Trophoblast cell (in vitro differentiated cells and primary cell): Measurements from ENCODE around the gene ABT1.

ENCODE experiments used
- DNase-seq, 2 donors: peaks; one replicate each; pipeline ENCODE4 v3.0.0-alpha.2; 2016
- H2AFZ ChIP-seq: 2 replicates; pipeline ENCODE4 v1.6.1; 2013; ENCODE audit warnings: low read length, moderate library complexity, mild to moderate bottlenecking; ENCODE audit not compliant: insufficient read depth, poor library complexity
- H2AK5ac ChIP-seq: 2 replicates; pipeline ENCODE4 v1.6.1; 2013; ENCODE audit warnings: mild to moderate bottlenecking, low read length
- H2BK120ac ChIP-seq: 2 replicates; pipeline ENCODE4 v1.6.1; 2013; ENCODE audit warnings: low read length, mild to moderate bottlenecking, moderate library complexity; ENCODE audit not compliant: insufficient read depth, poor library complexity
- H2BK12ac ChIP-seq: 2 replicates; pipeline ENCODE4 v1.6.1; 2013; ENCODE audit warnings: mild to moderate bottlenecking, low read length, moderate library complexity
- H2BK5ac ChIP-seq: 2 replicates; pipeline ENCODE4 v1.6.1; 2013; ENCODE audit warnings: low read length, low read depth, moderate library complexity, mild to moderate bottlenecking; ENCODE audit not compliant: poor library complexity
- H3K14ac ChIP-seq: 2 replicates; pipeline ENCODE4 v1.6.1; 2013; ENCODE audit warnings: mild to moderate bottlenecking, low read length
- H3K18ac ChIP-seq: 2 replicates; pipeline ENCODE4 v1.6.1; 2013; ENCODE audit warnings: mild to moderate bottlenecking, low read length
- H3K23ac ChIP-seq: 2 replicates; pipeline ENCODE4 v1.6.1; 2013; ENCODE audit warnings: low read length
- H3K27ac ChIP-seq: 2 replicates; pipeline ENCODE4 v1.5.1; 2013; ENCODE audit warnings: low read depth, mild to moderate bottlenecking, inconsistent platforms, low read length, moderate library complexity
- H3K27me3 ChIP-seq: 2 replicates; pipeline ENCODE4 v1.6.1; 2013; ENCODE audit warnings: inconsistent platforms, mild to moderate bottlenecking, low read length, moderate library complexity; ENCODE audit not compliant: insufficient read depth
- H3K36me3 ChIP-seq, 2 experiments: 1 replicate in 1 of 2; 2 replicates in 1 of 2; pipeline ENCODE4 v1.6.1; 2013; ENCODE audit warnings: low read length in 2 of 2, mild to moderate bottlenecking in 2 of 2, moderate library complexity in 1 of 2; ENCODE audit not compliant: insufficient read depth in 2 of 2, control insufficient read depth in 1 of 2
- H3K4ac ChIP-seq: 2 replicates; pipeline ENCODE4 v1.6.1; 2013; ENCODE audit warnings: low read depth, mild to moderate bottlenecking, low read length, moderate library complexity
- H3K4me1 ChIP-seq, 2 experiments: 1 replicate in 1 of 2; 2 replicates in 1 of 2; pipeline ENCODE4 v1.6.1; 2013; ENCODE audit warnings: low read length in 2 of 2, mild to moderate bottlenecking in 2 of 2, moderate library complexity in 1 of 2; ENCODE audit not compliant: insufficient read depth in 2 of 2, control insufficient read depth in 1 of 2
- H3K4me2 ChIP-seq: 2 replicates; pipeline ENCODE4 v1.6.1; 2013; ENCODE audit warnings: inconsistent platforms, mild to moderate bottlenecking, low read length, moderate library complexity
- H3K4me3 ChIP-seq: 2 replicates; pipeline ENCODE4 v1.5.1; 2013; ENCODE audit warnings: mild to moderate bottlenecking, low read depth, low read length, inconsistent platforms
- H3K79me1 ChIP-seq: one replicate; pipeline ENCODE4 v1.6.1; 2013; ENCODE audit warnings: low read length
- H3K79me2 ChIP-seq: 2 replicates; pipeline ENCODE4 v1.6.1; 2013; ENCODE audit warnings: low read length, mild to moderate bottlenecking; ENCODE audit not compliant: control insufficient read depth, insufficient read depth, poor library complexity
- H3K9ac ChIP-seq: 2 replicates; pipeline ENCODE4 v1.6.1; 2013; ENCODE audit warnings: mild to moderate bottlenecking, low read length
- H3K9me3 ChIP-seq: 2 replicates; pipeline ENCODE4 v1.6.1; 2013; ENCODE audit warnings: low read depth, mild to moderate bottlenecking, control low read depth, inconsistent platforms, low read length; ENCODE audit not compliant: insufficient read depth
- H4K12ac ChIP-seq: 2 replicates; pipeline ENCODE4 v1.6.1; 2013; ENCODE audit warnings: low read depth, mild to moderate bottlenecking, low read length, moderate library complexity
- H4K8ac ChIP-seq: 2 replicates; pipeline ENCODE4 v1.6.1; 2013; ENCODE audit warnings: low read depth, mild to moderate bottlenecking, low read length, moderate library complexity
- H4K91ac ChIP-seq: one replicate; pipeline ENCODE4 v1.6.1; 2013; ENCODE audit warnings: low read depth, mild to moderate bottlenecking, low read length, moderate library complexity
- WGBS: extraction: QIAGEN DNeasy Blood & Tissue Kit; methylation state at CpG from one replicate; pipeline ENCODE4 v1.1.7; 2013; ENCODE audit warnings: missing lambda C conversion rate; ENCODE audit not compliant: insufficient read length, insufficient coverage; ENCODE audit errors: extremely low coverage; 5-methylcytosine and 5-hydroxymethylcytosine counted together

Gene ABT1

DNA sequence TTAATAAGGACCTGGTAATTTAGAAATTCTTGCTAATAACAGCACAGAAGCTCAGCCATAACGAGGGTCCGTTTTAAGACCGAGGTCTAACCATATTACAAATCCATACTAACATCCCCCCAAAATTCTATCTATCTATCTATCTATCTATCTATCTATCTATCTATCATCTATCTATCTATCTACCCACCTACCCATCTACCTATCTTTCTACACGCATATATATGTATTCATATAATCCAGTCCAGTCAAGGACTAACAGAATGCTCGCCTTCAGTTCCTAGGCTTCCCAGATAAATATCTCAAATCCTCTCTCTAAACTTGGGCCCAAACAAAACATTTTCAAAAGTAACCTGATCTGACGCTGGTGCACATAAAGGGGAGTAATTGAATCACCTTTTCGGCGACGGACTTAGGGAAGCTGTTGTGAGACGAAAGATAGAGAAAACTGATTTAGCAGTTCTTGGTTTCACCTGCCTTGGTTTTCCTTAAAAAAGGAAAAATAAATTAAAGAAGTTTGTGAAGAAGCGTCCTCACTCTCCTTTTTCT is 44.0 kb upstream of the ABT1 start:
- H3K36me3 ChIP-seq: no peaks in the 10 kb centered on the region
- H3K4me1 ChIP-seq: no peaks in the 10 kb centered on the region
- no peak overlapping the region for H2BK5ac ChIP-seq
- no peak overlapping the region for H3K4me3 ChIP-seq
- H3K27ac ChIP-seq: no peak overlapping the region
- no peak overlapping the region for H3K4ac ChIP-seq
- H3K9me3 ChIP-seq: no peaks in the 10 kb centered on the region
- WGBS: 100% methylated on average over 1 of the region's 11 CpGs
- DNase-seq: peak in 1 of 2 donors; percentile 28
- no peak overlapping the region for H2AFZ ChIP-seq
- H2BK120ac ChIP-seq: no peak overlapping the region
- no peak overlapping the region for H3K23ac ChIP-seq
- peaks cover 1% of the 10 kb centered on the region for H3K79me1 ChIP-seq
- H4K12ac ChIP-seq: no peak overlapping the region
- H3K79me2 ChIP-seq: no peaks in the 10 kb centered on the region
- no peak overlapping the region for H2AK5ac ChIP-seq
- H3K9ac ChIP-seq: no peak overlapping the region
- no peak overlapping the region for H4K8ac ChIP-seq
- H4K91ac ChIP-seq: no peak overlapping the region
- H3K14ac ChIP-seq: no peak overlapping the region
- H3K27me3 ChIP-seq: no peaks in the 10 kb centered on the region
- peak overlapping the region; percentile 75 for H3K4me2 ChIP-seq
- no peak overlapping the region for H3K18ac ChIP-seq
- no peak overlapping the region for H2BK12ac ChIP-seq

DNA sequence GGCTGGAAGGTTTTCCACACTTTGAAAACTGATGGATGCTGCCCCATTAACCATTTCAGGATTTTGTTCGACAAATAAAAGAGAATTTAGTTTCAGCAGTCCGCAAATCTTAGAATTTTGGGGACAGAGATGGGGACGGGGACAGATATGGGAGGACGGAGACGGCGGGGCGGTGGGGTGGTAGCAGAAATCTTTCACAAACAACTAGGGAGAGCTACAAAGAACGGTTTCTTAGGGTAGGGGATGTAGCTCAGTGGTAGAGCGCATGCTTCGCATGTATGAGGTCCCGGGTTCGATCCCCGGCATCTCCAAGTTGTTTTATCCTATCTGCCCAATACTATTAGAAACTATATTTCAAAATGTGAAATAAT is 43.5 kb upstream of the ABT1 start:
- no peak overlapping the region for H4K12ac ChIP-seq
- no peak overlapping the region for H3K14ac ChIP-seq
- peak overlapping the region; percentile 75 for H3K4me2 ChIP-seq
- H3K23ac ChIP-seq: no peak overlapping the region
- H3K4me1 ChIP-seq: no peaks in the 10 kb centered on the region
- no peak overlapping the region for H3K18ac ChIP-seq
- H2BK120ac ChIP-seq: no peak overlapping the region
- H3K4me3 ChIP-seq: peak overlapping the region; percentile 46
- no peak overlapping the region for H3K4ac ChIP-seq
- H2AFZ ChIP-seq: no peak overlapping the region
- H3K9me3 ChIP-seq: no peaks in the 10 kb centered on the region
- H3K27ac ChIP-seq: no peak overlapping the region
- H2BK12ac ChIP-seq: no peak overlapping the region
- peak; percentile 57 to 73 for DNase-seq
- H3K79me2 ChIP-seq: no peaks in the 10 kb centered on the region
- H4K8ac ChIP-seq: no peak overlapping the region
- no CpG with 5 or more reads among the region's 13 CpGs for WGBS
- H2BK5ac ChIP-seq: no peak overlapping the region
- H3K9ac ChIP-seq: no peak overlapping the region
- no peak overlapping the region for H2AK5ac ChIP-seq
- no peaks in the 10 kb centered on the region for H3K36me3 ChIP-seq
- H3K79me1 ChIP-seq: peaks cover 1% of the 10 kb centered on the region
- no peaks in the 10 kb centered on the region for H3K27me3 ChIP-seq
- H4K91ac ChIP-seq: no peak overlapping the region

DNA sequence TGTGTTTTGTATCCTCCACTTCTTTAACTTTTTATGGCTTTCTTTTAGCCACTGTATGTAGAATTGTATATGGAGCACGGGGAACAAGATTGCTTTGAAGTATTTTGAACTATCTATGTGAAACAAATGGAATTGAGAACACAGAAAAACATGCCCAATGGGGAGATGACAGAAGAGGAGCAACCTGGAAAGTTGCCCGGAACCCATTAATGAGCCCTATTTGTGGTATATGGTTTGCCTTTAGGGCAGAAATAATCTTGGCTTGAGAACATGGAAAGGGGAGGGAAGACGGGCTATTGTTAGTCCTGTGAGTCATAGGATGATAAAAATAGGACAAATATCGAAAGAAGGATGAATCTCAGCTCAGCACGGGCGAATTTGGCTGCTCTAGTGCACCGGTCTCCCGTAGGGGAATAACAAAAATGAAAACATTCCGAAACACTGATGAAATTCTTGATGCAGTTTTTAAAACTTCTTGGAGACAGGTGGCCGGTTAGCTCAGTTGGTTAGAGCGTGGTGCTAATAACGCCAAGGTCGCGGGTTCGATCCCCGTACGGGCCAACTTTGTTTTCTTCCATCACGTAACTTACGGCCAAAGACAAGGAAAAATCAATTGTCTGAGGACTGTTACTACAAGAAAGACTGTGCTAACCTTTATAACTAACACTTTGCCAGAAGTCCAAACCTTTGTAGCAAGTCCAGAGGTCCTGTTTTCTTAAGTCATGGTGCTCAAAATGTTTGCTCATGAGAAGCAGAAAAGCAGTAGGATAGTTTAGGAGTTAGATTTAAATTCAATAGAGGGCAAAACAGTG is 42.9 kb upstream of the ABT1 start:
- no peak overlapping the region for H3K9ac ChIP-seq
- WGBS: no CpG with 5 or more reads among the region's 19 CpGs
- H3K4me1 ChIP-seq: no peaks in the 10 kb centered on the region
- H3K27ac ChIP-seq: peak overlapping the region; percentile 29
- no peaks in the 10 kb centered on the region for H3K27me3 ChIP-seq
- no peaks in the 10 kb centered on the region for H3K79me2 ChIP-seq
- no peak overlapping the region for H2BK120ac ChIP-seq
- DNase-seq: peak; percentile 91 to 99
- peak overlapping the region; percentile 75 for H3K4me2 ChIP-seq
- H2AK5ac ChIP-seq: no peak overlapping the region
- no peak overlapping the region for H2BK12ac ChIP-seq
- H3K4me3 ChIP-seq: peak overlapping the region; percentile 48
- H3K4ac ChIP-seq: no peak overlapping the region
- no peak overlapping the region for H2BK5ac ChIP-seq
- H3K79me1 ChIP-seq: peaks cover 1% of the 10 kb centered on the region
- no peak overlapping the region for H3K14ac ChIP-seq
- H3K23ac ChIP-seq: no peak overlapping the region
- H3K36me3 ChIP-seq: no peaks in the 10 kb centered on the region
- no peaks in the 10 kb centered on the region for H3K9me3 ChIP-seq
- no peak overlapping the region for H4K91ac ChIP-seq
- no peak overlapping the region for H2AFZ ChIP-seq
- H4K8ac ChIP-seq: no peak overlapping the region
- H3K18ac ChIP-seq: no peak overlapping the region
- H4K12ac ChIP-seq: no peak overlapping the region

DNA sequence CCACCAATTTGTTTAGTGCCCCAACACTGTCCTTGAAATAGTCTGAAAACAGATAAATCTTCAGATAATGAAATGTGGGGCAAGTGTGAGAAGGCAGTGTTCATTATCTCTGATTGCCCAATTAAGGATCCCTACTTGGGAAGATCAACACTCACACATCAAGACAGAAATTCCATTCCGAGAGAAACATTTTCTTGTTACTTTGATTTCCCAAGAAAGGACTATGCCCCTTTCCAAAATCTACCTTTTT is 42.4 kb upstream of the ABT1 start:
- Histone ChIP-seq H2BK12ac (no peak overlapping the region), H4K8ac (no peak overlapping the region), H3K18ac (no peak overlapping the region), H3K4me3 (peak overlapping the region; percentile 54), H2BK5ac (no peak overlapping the region), H3K9ac (no peak overlapping the region), H3K4me1 (no peaks in the 10 kb centered on the region), H4K12ac (no peak overlapping the region), H3K23ac (no peak overlapping the region), H2BK120ac (no peak overlapping the region), H3K79me1 (peaks cover 1% of the 10 kb centered on the region), H3K14ac (no peak overlapping the region), H3K4ac (no peak overlapping the region), H3K4me2 (peak overlapping the region; percentile 75), H3K27me3 (no peaks in the 10 kb centered on the region), H3K9me3 (no peaks in the 10 kb centered on the region), H2AK5ac (no peak overlapping the region), H3K27ac (no peak overlapping the region), H3K79me2 (no peaks in the 10 kb centered on the region), H4K91ac (no peak overlapping the region), H3K36me3 (no peaks in the 10 kb centered on the region), H2AFZ (peak overlapping the region; percentile 17)
- DNase-seq: peak in 1 of 2 donors; percentile 75
- no CpG with 5 or more reads among the region's 1 CpG for WGBS
